ENCODE measurements around the gene STN1.

The STN1 gene

GRCh38 chr10:103895411-103896186 is 22.4 kb downstream of the STN1 start:
- DNase-seq (ENCODE audit: low read depth in 1 of 2, low spot score in 1 of 2), result no peak

DNA sequence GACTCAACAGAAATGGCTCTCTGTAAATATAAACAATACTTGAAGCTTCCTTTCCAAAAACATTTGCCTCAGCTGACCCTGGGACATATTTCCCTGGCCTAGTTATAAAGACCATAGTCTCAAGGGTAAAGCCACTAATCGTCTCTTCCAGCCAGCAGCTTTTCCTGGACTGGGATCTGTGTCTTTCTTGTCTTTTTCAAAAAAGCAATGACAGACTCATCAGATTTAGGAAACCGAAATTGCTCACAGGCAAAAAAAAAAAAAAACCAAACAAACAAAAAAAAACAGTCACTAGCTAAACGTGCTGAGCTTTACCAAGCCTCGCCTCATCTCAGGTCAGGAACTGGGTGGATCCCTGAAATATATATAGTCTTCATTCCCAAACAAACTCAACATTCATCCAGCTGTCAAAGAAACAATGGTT is 23.5 kb downstream of the STN1 start:
- no peak for DNase-seq (ENCODE audit: low read depth in 1 of 2, low spot score in 1 of 2)

DNA sequence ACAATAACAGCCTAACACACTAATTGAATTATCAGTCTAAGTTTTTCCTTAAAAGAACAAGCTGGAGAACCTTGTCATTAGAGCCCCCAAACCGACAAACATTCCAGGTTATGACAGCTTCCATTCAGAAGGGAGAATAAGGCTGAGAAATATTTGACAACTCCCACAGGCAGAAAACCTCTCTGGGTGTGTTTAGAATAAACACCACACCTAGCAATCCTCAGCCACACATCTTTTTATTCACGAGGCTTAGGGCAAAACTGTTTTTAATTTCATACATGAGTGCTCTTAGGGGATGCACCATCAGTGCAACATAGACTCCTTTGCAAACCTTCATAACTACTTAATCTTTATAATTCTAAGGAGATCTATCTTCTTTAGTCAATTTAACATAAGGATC is 24.2 kb downstream of the STN1 start:
- no peak for DNase-seq (ENCODE audit: low read depth in 1 of 2, low spot score in 1 of 2)

GRCh38 chr10:103892181-103892580 is 25.8 kb downstream of the STN1 start:
- no peak for DNase-seq (ENCODE audit: low read depth in 1 of 2, low spot score in 1 of 2)

- DNase-seq (ENCODE audit: low read depth in 1 of 2, low spot score in 1 of 2), result no peak
These were observed 27.3 kb downstream of the STN1 start for GRCh38 chr10:103890688-103891087.

GRCh38 chr10:103890194-103890658 is 27.8 kb downstream of the STN1 start:
- DNase-seq (ENCODE audit: low read depth in 1 of 2, low spot score in 1 of 2), result no peak

- no peak for DNase-seq (ENCODE audit: low read depth in 1 of 2, low spot score in 1 of 2)
These were observed 28.8 kb downstream of the STN1 start for GRCh38 chr10:103889121-103889720.

- no peak for DNase-seq (ENCODE audit: low read depth in 1 of 2, low spot score in 1 of 2)
These were observed 29.7 kb downstream of the STN1 start for GRCh38 chr10:103888113-103888841.

GRCh38 chr10:103885617-103886016 is 32.4 kb downstream of the STN1 start:
- no peak for DNase-seq (ENCODE audit: low read depth in 1 of 2, low spot score in 1 of 2)

DNA sequence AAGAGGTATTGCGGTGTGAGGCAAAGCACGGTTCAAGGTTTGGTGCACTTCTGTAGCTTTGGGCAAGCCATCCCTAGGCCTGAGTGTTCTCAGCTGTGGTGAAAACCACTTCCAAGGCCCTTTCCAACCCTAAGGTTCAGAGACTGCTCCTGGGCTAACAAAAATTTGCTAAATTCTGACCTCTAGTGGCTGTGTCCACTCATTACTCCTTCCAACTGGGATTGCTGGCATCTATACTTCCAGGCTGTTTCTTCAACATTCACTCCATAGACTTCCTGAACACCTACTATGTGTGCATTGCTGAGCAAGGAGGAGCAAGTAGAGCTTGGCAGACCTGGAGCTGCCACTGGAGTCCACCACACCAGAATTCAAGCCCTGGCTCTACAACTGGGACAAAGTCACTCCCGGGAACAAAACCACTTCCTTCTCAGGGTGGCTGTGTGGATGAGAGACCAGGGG is 33.3 kb downstream of the STN1 start:
- no peak for DNase-seq (ENCODE audit: low read depth in 1 of 2, low spot score in 1 of 2)

DNA sequence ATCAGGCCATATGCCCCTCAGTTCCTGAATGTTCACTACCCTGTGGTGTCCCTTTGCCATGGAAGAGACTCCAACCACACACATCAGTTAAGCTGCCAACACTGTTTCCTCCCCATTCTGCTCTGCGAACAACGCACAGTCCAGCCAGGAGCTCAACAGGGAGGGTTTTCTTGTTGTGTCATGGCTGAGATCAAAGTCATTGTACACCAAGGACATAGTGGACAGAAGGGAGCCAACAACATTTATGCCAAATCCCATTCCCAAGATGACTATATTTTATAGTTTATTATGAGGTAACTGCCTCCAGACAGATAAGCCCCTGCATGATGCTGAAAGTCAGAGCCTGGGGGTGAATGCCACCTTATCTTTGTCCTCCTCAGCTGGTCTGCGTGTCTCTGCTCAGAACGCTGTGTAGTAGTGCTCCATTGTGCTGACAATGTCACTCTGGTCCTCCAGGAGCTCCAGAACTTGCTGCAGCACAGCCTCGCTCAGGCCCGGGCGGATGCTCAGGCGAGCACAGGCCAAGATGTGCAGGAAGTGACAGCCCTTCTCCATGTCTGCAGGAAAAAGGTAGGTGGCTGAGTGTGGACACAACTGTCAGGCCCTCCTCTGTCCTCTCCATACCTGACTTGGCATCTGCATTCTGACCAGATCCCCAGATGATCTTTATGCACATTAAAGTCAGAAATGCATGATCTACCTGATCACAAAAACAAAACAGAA is 35.5 kb downstream of the STN1 start:
- no peak for DNase-seq (ENCODE audit: low read depth in 1 of 2, low spot score in 1 of 2)

DNA sequence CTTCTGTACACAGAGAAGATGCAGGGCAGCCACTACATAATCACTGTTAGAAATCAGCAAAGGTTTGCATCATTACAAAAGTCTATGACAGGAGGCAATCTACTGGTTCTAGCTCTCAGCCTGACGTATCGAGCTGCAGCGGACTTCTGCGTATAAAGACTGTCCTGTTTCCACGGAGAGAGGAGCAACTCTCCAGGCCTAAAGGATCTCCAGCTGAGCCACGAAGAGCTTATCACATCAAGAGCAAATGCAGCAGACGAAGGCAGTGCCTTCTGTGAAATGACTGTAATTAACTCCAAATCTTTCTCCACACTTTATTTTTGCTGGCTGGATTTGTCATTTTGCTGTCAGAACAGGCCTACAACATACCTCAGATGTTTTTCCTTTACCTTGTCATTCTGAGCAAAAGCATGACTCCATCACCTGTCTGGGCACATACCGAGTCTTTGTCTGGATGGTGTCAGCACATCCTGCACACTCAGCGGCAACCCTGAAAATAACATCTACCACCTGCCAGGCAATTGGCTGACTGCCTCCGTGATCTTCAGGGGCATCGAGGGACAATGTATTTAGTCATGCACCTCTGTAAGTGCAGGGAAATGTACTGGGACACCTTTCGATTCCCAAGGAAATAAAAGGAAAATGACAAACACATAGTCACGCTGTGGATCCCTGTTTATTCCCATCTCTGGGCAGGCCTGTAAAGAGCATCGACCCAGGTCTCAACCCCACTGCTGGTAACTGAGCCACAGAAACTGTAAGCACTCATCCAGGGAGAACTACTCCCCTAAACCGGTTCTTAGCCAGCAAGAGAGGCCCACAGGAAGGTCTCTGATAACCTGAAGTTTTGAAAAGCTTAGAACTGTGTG is 36.3 kb downstream of the STN1 start:
- DNase-seq (ENCODE audit: low read depth in 1 of 2, low spot score in 1 of 2), result no peak

GRCh38 chr10:103879831-103880230 is 38.2 kb downstream of the STN1 start:
- no peak for DNase-seq (ENCODE audit: low read depth in 1 of 2, low spot score in 1 of 2)

- DNase-seq (ENCODE audit: low read depth in 1 of 2, low spot score in 1 of 2), result no peak
These were observed 38.6 kb downstream of the STN1 start for GRCh38 chr10:103879409-103879808.

- DNase-seq (ENCODE audit: low read depth in 1 of 2, low spot score in 1 of 2), result no peak
These were observed 40.1 kb downstream of the STN1 start for GRCh38 chr10:103877861-103878260.

- DNase-seq (ENCODE audit: low read depth in 1 of 2, low spot score in 1 of 2), result no peak
These were observed 41.8 kb downstream of the STN1 start for GRCh38 chr10:103876155-103876554.

GRCh38 chr10:103874730-103875129 is 43.3 kb downstream of the STN1 start:
- no peak for DNase-seq (ENCODE audit: low read depth in 1 of 2, low spot score in 1 of 2)

GRCh38 chr10:103872137-103872931 is 45.6 kb downstream of the STN1 start:
- DNase-seq (ENCODE audit: low read depth in 1 of 2, low spot score in 1 of 2), result no peak

DNA sequence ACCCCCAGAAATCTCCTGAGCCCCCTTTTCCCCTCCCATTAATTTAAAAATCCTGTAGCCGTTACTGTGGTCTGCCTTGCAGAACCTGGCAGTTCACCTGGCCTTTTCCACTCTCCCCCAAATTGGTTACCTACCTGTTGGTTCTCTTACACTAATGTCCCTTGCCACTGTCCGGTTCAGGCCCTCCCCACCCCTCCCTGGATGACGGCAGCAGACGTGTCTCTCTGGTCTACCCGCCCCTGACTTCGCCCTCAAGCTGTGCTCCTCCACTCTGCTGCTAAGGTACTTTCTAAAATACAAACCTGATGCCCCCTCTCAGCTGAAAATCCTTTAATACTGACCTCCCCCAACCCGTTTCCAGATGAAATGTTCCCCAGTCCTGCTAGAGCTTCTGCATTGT is 47.0 kb downstream of the STN1 start:
- no peak for DNase-seq (ENCODE audit: low read depth in 1 of 2, low spot score in 1 of 2)

GRCh38 chr10:103870516-103870915 is 47.5 kb downstream of the STN1 start:
- no peak for DNase-seq (ENCODE audit: low read depth in 1 of 2, low spot score in 1 of 2)
